OCI-LY1 (cell line): Measurements from ENCODE around the gene NLRP13.

Experiments
- EZH2 ChIP-seq: fragments of 200-600 bp; sonication (generic), shearing (Covaris generic); IDR thresholded peaks from 2 replicates; pipeline ENCODE4 v1.8.0; 2017; ENCODE audit warnings: borderline replicate concordance, mixed run types, mild to moderate bottlenecking, antibody characterized with exemption, low read length, moderate library complexity, mixed read lengths
- TF ChIP-seq, protein P1 (sequence below): fragments of 200-600 bp; sonication (generic), shearing (Covaris generic); IDR thresholded peaks from 2 replicates; pipeline ENCODE4 v1.5.1; 2017; ENCODE audit warnings: mild to moderate bottlenecking, antibody characterized with exemption, low read length, moderate library complexity, mixed read lengths

DNA sequence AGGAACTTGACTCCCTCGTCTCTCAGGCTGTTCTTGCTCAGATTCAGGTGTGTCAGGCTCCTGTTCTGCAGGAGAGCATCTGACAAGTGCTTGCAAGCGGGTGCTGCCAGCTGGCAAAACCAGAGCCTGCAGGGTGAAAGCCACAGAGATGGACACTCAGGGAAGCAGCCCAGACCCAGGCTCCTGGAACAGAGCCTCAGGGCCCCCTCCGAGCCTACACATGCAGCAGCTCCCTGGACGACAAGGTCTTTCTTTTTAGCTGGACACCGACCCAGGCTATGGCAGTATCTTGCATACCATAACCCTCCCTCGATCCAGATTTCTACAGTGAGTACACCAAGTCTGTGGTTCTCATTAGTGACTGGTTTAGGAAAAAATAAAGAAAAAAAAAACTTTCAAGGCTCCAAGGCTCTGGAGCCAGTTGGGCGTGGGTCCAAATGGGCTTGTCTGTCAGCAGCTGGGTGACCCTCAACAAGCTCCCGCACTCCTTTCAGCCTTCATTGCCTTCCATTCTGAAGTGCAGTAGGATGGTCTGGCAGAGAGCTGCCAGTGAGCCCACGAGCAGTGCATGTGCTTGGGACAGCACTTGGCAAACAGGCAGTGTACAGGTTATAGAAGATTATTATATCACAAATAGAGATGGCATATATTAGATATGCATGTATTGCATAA is 29.9 kb downstream of the NLRP13 start:
- TF ChIP-seq, protein P1, sequence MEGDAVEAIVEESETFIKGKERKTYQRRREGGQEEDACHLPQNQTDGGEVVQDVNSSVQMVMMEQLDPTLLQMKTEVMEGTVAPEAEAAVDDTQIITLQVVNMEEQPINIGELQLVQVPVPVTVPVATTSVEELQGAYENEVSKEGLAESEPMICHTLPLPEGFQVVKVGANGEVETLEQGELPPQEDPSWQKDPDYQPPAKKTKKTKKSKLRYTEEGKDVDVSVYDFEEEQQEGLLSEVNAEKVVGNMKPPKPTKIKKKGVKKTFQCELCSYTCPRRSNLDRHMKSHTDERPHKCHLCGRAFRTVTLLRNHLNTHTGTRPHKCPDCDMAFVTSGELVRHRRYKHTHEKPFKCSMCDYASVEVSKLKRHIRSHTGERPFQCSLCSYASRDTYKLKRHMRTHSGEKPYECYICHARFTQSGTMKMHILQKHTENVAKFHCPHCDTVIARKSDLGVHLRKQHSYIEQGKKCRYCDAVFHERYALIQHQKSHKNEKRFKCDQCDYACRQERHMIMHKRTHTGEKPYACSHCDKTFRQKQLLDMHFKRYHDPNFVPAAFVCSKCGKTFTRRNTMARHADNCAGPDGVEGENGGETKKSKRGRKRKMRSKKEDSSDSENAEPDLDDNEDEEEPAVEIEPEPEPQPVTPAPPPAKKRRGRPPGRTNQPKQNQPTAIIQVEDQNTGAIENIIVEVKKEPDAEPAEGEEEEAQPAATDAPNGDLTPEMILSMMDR = no peak
- TF ChIP-seq EZH2 = no peak
